Neural progenitor cell (in vitro differentiated cells): Measurements from ENCODE around the gene GRIN2D. TPM values are rescaled to one million over a fixed set of nuclear protein-coding genes. Genes with fewer than 3 reads are reported as not detected.

Source experiments
- DNase-seq: peaks from one replicate; pipeline ENCODE4 v3.0.0-alpha.2; 2016; ENCODE audit warnings: low spot score
- H2AFZ ChIP-seq: fragments of 200-600 bp; sonication (generic); replicated peaks from 2 replicates; pipeline ENCODE4 v1.6.1; 2016; ENCODE audit warnings: antibody characterized with exemption
- H3F3A ChIP-seq: fragments of 200-600 bp; sonication (generic); 2 replicates; pipeline ENCODE4 v1.6.1; 2016; ENCODE audit warnings: antibody characterized with exemption, low read depth
- H3K27ac ChIP-seq: fragments of 200-600 bp; sonication (generic); 2 replicates; pipeline ENCODE4 v1.5.1; 2016; ENCODE audit warnings: mild to moderate bottlenecking
- H3K27me3 ChIP-seq: fragments of 200-600 bp; sonication (generic); 2 replicates; pipeline ENCODE4 v1.6.1; 2016; ENCODE audit warnings: mild to moderate bottlenecking, moderate library complexity
- H3K36me3 ChIP-seq: fragments of 200-600 bp; sonication (generic); 2 replicates; pipeline ENCODE4 v1.5.1; 2016
- H3K4me1 ChIP-seq: fragments of 200-600 bp; sonication (generic); 2 replicates; pipeline ENCODE4 v1.6.1; 2016; ENCODE audit warnings: mixed run types
- H3K4me2 ChIP-seq: fragments of 200-600 bp; sonication (generic); 2 replicates; pipeline ENCODE4 v1.6.1; 2016
- H3K4me3 ChIP-seq: fragments of 200-600 bp; sonication (generic); 2 replicates; pipeline ENCODE4 v1.5.1; 2016
- H3K79me2 ChIP-seq: fragments of 200-600 bp; sonication (generic); 2 replicates; pipeline ENCODE4 v1.6.1; 2016; ENCODE audit warnings: low read depth
- H3K9ac ChIP-seq: fragments of 200-600 bp; sonication (generic); 2 replicates; pipeline ENCODE4 v1.6.1; 2016
- H3K9me3 ChIP-seq: fragments of 200-600 bp; sonication (generic); 2 replicates; pipeline ENCODE4 v1.5.1; 2016; ENCODE audit warnings: low read depth
- H4K20me1 ChIP-seq: fragments of 200-600 bp; sonication (generic); 2 replicates; pipeline ENCODE4 v1.6.1; 2016; ENCODE audit warnings: low read depth
- H3K27ac Mint-ChIP-seq: 3 replicates; pipeline ENCODE4 v1.8.0; 2021; ENCODE audit warnings: mixed read lengths
- H3K27me3 Mint-ChIP-seq: 2 replicates; pipeline ENCODE4 v1.8.0; 2022; ENCODE audit warnings: low read depth, mild to moderate bottlenecking, inconsistent platforms, moderate library complexity, mixed read lengths; ENCODE audit not compliant: insufficient read depth
- H3K36me3 Mint-ChIP-seq: 3 replicates; pipeline ENCODE4 v1.8.0; 2021; ENCODE audit warnings: mixed read lengths
- H3K4me1 Mint-ChIP-seq: 3 replicates; pipeline ENCODE4 v1.8.0; 2021; ENCODE audit warnings: mixed read lengths
- H3K4me3 Mint-ChIP-seq: 3 replicates; pipeline ENCODE4 v1.8.0; 2021; ENCODE audit warnings: mild to moderate bottlenecking, moderate library complexity, mixed read lengths
- H3K9me3 Mint-ChIP-seq: 3 replicates; pipeline ENCODE4 v1.8.0; 2020; ENCODE audit warnings: mixed read lengths
- CTCF ChIP-seq: fragments of 200-600 bp; sonication (generic); IDR thresholded peaks from 2 replicates; pipeline ENCODE4 v1.5.1; 2017; ENCODE audit warnings: antibody characterized with exemption, mild to moderate bottlenecking
- EZH2 ChIP-seq: fragments of 200-600 bp; sonication (generic); IDR thresholded peaks from 2 replicates; pipeline ENCODE4 v1.6.1; 2017; ENCODE audit warnings: antibody characterized with exemption, mild to moderate bottlenecking, moderate library complexity
- EZH2phosphoT487 ChIP-seq: fragments of 200-600 bp; sonication (generic); IDR thresholded peaks from 2 replicates; pipeline ENCODE4 v1.6.1; 2017; ENCODE audit warnings: antibody characterized with exemption
- total RNA-seq: library from RNA; depleted of rRNA; stranded (reverse); fragments of >200 nt; gene quantifications from 2 replicates; pipeline ENCODE4 v1.2.3, GENCODE V29; 2015; ENCODE audit warnings: low replicate concordance

GRIN2D gene
- total RNA-seq, 1 donor from 2014 or later, result 0.45 TPM

GRCh38 chr19:48394331-48395169 lies 1.1 kb downstream of the GRIN2D start:
- H3K36me3 ChIP-seq, result no peaks in the 10 kb centered on the region
- TF ChIP-seq EZH2 (peak; percentile 73), EZH2phosphoT487 (no peak)
- H3K4me1 ChIP-seq, result peaks cover 29% of the 10 kb centered on the region
- no peaks in the 10 kb centered on the region for H3K9me3 ChIP-seq
- no peak overlapping the region for H3K27ac ChIP-seq
- H2AFZ ChIP-seq, result no peak overlapping the region
- H3F3A ChIP-seq, result peaks cover 27% of the 10 kb centered on the region
- Mint-ChIP-seq H3K9me3 (peaks cover 2% of the 10 kb centered on the region), H3K36me3 (peaks cover 2% of the 10 kb centered on the region), H3K27ac (no peak overlapping the region), H3K27me3 (peaks cover 38% of the 10 kb centered on the region), H3K4me3 (peak overlapping the region; percentile 84), H3K4me1 (peaks cover 52% of the 10 kb centered on the region)
- H3K27me3 ChIP-seq, result peaks cover 69% of the 10 kb centered on the region
- H3K4me3 ChIP-seq, result peak overlapping the region; percentile 53
- H3K4me2 ChIP-seq, result peak overlapping the region; percentile 86
- H3K79me2 ChIP-seq, result peaks cover 16% of the 10 kb centered on the region
- no peak overlapping the region for H3K9ac ChIP-seq
- H4K20me1 ChIP-seq, result peaks cover 5% of the 10 kb centered on the region
- DNase-seq, result no peak

- H3K4me3 Mint-ChIP-seq, result peak overlapping the region; percentile 75
- Histone ChIP-seq H4K20me1 (peaks cover 3% of the 10 kb centered on the region), H2AFZ (no peak overlapping the region), H3K27ac (no peak overlapping the region), H3K4me1 (peaks cover 29% of the 10 kb centered on the region), H3F3A (peaks cover 32% of the 10 kb centered on the region), H3K79me2 (peaks cover 12% of the 10 kb centered on the region), H3K27me3 (peaks cover 69% of the 10 kb centered on the region), H3K36me3 (no peaks in the 10 kb centered on the region), H3K9me3 (no peaks in the 10 kb centered on the region), H3K9ac (no peak overlapping the region), H3K4me2 (no peak overlapping the region), H3K4me3 (no peak overlapping the region)
- H3K27ac Mint-ChIP-seq, result no peak overlapping the region
- peaks cover 58% of the 10 kb centered on the region for H3K4me1 Mint-ChIP-seq
- no peak for DNase-seq
- peaks cover 2% of the 10 kb centered on the region for H3K9me3 Mint-ChIP-seq
- TF ChIP-seq EZH2 (peak; percentile 66), CTCF (no peak), EZH2phosphoT487 (no peak)
- H3K27me3 Mint-ChIP-seq, result peaks cover 43% of the 10 kb centered on the region
- peaks cover 2% of the 10 kb centered on the region for H3K36me3 Mint-ChIP-seq
Measured at GRCh38 chr19:48395170-48395455, 1.6 kb downstream of the GRIN2D start.

DNA sequence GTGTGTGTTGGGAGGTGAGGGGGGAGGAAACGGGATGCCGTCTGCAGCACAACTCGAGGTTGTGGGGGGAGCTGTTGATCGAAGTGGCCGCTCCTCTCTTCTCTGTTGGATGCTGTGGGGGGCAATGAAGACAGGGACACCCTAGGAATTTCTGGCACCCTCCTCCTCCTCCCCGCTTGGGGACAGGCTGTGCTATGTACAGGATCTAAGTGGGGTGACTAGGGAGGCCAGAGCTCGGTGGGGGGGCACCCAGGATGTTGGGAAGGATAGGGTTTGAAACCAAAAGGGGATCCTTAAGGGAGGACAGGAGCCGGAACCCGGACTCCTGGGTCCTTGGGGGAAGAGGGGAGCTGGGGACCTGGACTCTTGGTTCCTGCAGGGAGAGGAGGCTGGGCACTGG lies 2.0 kb downstream of the GRIN2D start:
- Histone ChIP-seq H2AFZ (no peak overlapping the region), H3K79me2 (peaks cover 8% of the 10 kb centered on the region), H3K4me3 (no peak overlapping the region), H3F3A (peaks cover 35% of the 10 kb centered on the region), H3K27me3 (peaks cover 69% of the 10 kb centered on the region), H3K36me3 (no peaks in the 10 kb centered on the region), H3K4me1 (peaks cover 29% of the 10 kb centered on the region), H3K9me3 (no peaks in the 10 kb centered on the region), H3K9ac (no peak overlapping the region), H3K4me2 (no peak overlapping the region), H3K27ac (no peak overlapping the region), H4K20me1 (no peaks in the 10 kb centered on the region)
- Mint-ChIP-seq H3K27me3 (peaks cover 43% of the 10 kb centered on the region), H3K4me1 (peaks cover 62% of the 10 kb centered on the region), H3K36me3 (peaks cover 2% of the 10 kb centered on the region), H3K9me3 (peaks cover 2% of the 10 kb centered on the region), H3K4me3 (peak overlapping the region; percentile 75), H3K27ac (no peak overlapping the region)
- DNase-seq, result no peak
- TF ChIP-seq EZH2, result no peak
- TF ChIP-seq CTCF, result no peak
- no peak for TF ChIP-seq EZH2phosphoT487
